ENCODE measurements around the gene SLC26A2. TPM values are rescaled to one million over a fixed set of nuclear protein-coding genes. Genes with fewer than 3 reads are reported as not detected.

The SLC26A2 gene
- total RNA-seq, 1 donor from 2014 or later: 12.6 TPM

- Mint-ChIP-seq H3K27me3 (peaks cover 5% of the 10 kb centered on the region), H3K9me3 (ENCODE audit: low read depth) (no peaks in the 10 kb centered on the region), H3K27ac (no peak overlapping the region), H3K36me3 (ENCODE audit: insufficient read depth) (no peaks in the 10 kb centered on the region), H3K4me1 (ENCODE audit: low read depth) (no peaks in the 10 kb centered on the region), H3K4me3 (ENCODE audit: low read depth) (no peak overlapping the region)
- no peak for DNase-seq (ENCODE audit: low spot score, unreplicated experiment)
- TF ChIP-seq, protein P1, sequence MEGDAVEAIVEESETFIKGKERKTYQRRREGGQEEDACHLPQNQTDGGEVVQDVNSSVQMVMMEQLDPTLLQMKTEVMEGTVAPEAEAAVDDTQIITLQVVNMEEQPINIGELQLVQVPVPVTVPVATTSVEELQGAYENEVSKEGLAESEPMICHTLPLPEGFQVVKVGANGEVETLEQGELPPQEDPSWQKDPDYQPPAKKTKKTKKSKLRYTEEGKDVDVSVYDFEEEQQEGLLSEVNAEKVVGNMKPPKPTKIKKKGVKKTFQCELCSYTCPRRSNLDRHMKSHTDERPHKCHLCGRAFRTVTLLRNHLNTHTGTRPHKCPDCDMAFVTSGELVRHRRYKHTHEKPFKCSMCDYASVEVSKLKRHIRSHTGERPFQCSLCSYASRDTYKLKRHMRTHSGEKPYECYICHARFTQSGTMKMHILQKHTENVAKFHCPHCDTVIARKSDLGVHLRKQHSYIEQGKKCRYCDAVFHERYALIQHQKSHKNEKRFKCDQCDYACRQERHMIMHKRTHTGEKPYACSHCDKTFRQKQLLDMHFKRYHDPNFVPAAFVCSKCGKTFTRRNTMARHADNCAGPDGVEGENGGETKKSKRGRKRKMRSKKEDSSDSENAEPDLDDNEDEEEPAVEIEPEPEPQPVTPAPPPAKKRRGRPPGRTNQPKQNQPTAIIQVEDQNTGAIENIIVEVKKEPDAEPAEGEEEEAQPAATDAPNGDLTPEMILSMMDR (IDR thresholded peaks at IDR 0.05; ENCODE audit: unreplicated experiment): no peak
These were observed 44.9 kb upstream of the SLC26A2 start for GRCh38 chr5:149915392-149916260.

- TF ChIP-seq, protein P1 (IDR thresholded peaks at IDR 0.05; ENCODE audit: unreplicated experiment): no peak
- Mint-ChIP-seq H3K36me3 (ENCODE audit: insufficient read depth) (no peaks in the 10 kb centered on the region), H3K27me3 (peaks cover 5% of the 10 kb centered on the region), H3K4me3 (ENCODE audit: low read depth) (no peak overlapping the region), H3K27ac (no peak overlapping the region), H3K4me1 (ENCODE audit: low read depth) (no peaks in the 10 kb centered on the region), H3K9me3 (ENCODE audit: low read depth) (no peaks in the 10 kb centered on the region)
- DNase-seq (ENCODE audit: low spot score, unreplicated experiment): no peak
These were observed 44.1 kb upstream of the SLC26A2 start for GRCh38 chr5:149916334-149917072.

DNA sequence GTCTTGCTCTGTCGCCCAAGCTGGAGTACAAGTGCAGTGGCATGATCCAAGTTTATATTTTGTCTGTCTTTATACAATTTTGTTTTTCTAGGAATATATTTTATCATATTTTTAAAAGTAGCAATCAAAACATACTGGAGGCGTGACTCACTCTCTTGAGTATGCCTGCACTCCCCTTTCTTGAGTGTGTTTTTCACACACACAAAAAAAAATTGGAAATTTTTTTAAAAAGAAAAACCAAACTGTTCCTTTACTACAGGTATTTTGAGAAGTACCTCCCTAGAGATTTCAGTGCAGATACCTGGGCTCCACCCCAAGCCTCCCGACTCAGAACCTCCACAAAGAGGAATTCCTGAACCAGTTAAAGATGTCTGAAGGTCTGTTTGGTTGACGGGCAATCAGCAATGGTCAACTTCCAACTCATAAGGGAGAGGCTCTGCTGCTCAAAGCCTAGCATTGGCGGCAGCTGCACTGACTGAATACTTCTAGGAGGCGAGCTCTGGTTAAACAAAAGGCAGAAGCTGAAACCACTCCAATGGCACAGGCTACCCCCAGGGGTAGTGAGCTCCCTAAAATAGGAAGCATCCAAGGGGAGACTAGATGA, 43.4 kb upstream of the SLC26A2 start:
- H3K27ac Mint-ChIP-seq: no peak overlapping the region
- H3K36me3 Mint-ChIP-seq (ENCODE audit: insufficient read depth): no peaks in the 10 kb centered on the region

GRCh38 chr5:149921597-149921996, 39.0 kb upstream of the SLC26A2 start:
- Mint-ChIP-seq H3K9me3 (ENCODE audit: low read depth) (no peaks in the 10 kb centered on the region), H3K36me3 (ENCODE audit: insufficient read depth) (no peaks in the 10 kb centered on the region), H3K4me1 (ENCODE audit: low read depth) (no peaks in the 10 kb centered on the region), H3K4me3 (ENCODE audit: low read depth) (no peak overlapping the region), H3K27ac (no peak overlapping the region), H3K27me3 (no peaks in the 10 kb centered on the region)
- DNase-seq (ENCODE audit: low spot score, unreplicated experiment): no peak
- TF ChIP-seq, protein P1 (IDR thresholded peaks at IDR 0.05; ENCODE audit: unreplicated experiment): no peak

More for the DNA sequence above, 43.4 kb upstream of the SLC26A2 start:
- peaks cover 5% of the 10 kb centered on the region for H3K27me3 Mint-ChIP-seq
- H3K4me3 Mint-ChIP-seq (ENCODE audit: low read depth): no peak overlapping the region
- no peaks in the 10 kb centered on the region for H3K9me3 Mint-ChIP-seq (ENCODE audit: low read depth)
- no peaks in the 10 kb centered on the region for H3K4me1 Mint-ChIP-seq (ENCODE audit: low read depth)
- TF ChIP-seq, protein P1 (IDR thresholded peaks at IDR 0.05; ENCODE audit: unreplicated experiment): no peak
- DNase-seq (ENCODE audit: low spot score, unreplicated experiment): no peak

GRCh38 chr5:149922950-149923349, 37.6 kb upstream of the SLC26A2 start:
- Mint-ChIP-seq H3K4me3 (ENCODE audit: low read depth) (no peak overlapping the region), H3K36me3 (ENCODE audit: insufficient read depth) (no peaks in the 10 kb centered on the region), H3K27me3 (no peaks in the 10 kb centered on the region), H3K27ac (no peak overlapping the region), H3K9me3 (ENCODE audit: low read depth) (no peaks in the 10 kb centered on the region), H3K4me1 (ENCODE audit: low read depth) (no peaks in the 10 kb centered on the region)
- no peak for DNase-seq (ENCODE audit: low spot score, unreplicated experiment)
- TF ChIP-seq, protein P1 (IDR thresholded peaks at IDR 0.05; ENCODE audit: unreplicated experiment): no peak

Measured in progenitor cell of endocrine pancreas (in vitro differentiated cells).